ENCODE results near the gene PTDSS2.

The PTDSS2 gene

DNA sequence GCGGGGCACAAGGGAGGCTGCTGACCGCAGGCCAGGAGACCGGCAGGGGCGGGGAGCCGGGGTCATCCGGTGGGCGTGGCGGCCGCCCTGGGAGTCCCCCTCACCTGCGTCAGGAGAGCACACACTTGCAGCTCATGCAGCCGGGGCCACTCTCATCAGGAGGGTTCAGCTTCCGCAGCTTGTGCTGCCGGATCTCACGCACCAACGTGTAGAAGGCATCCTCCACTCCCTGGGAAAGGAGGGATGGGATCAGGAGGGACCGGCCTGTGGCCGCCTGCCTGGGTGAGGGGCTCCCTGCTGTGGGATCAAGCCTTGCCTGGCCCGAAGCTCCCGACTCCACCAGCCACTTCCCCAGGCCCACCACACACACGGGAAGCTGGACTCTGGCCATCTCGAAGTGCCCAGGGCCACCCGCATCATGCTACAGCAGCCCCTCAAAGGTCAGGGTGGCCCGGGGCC is 82.5 kb downstream of the PTDSS2 start:
- in situ Hi-C loops (cut with MboI; ENCODE audit: low sequenced_read_pairs, unreplicated experiment), result no loop called here
- TF ChIP-seq, protein P1, sequence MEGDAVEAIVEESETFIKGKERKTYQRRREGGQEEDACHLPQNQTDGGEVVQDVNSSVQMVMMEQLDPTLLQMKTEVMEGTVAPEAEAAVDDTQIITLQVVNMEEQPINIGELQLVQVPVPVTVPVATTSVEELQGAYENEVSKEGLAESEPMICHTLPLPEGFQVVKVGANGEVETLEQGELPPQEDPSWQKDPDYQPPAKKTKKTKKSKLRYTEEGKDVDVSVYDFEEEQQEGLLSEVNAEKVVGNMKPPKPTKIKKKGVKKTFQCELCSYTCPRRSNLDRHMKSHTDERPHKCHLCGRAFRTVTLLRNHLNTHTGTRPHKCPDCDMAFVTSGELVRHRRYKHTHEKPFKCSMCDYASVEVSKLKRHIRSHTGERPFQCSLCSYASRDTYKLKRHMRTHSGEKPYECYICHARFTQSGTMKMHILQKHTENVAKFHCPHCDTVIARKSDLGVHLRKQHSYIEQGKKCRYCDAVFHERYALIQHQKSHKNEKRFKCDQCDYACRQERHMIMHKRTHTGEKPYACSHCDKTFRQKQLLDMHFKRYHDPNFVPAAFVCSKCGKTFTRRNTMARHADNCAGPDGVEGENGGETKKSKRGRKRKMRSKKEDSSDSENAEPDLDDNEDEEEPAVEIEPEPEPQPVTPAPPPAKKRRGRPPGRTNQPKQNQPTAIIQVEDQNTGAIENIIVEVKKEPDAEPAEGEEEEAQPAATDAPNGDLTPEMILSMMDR (IDR thresholded peaks at IDR 0.05; ENCODE audit: borderline replicate concordance, control extremely low read depth, extremely low read depth, insufficient read depth, missing control alignments), result no peak
- DNase-seq (ENCODE audit: low spot score), result no peak

DNA sequence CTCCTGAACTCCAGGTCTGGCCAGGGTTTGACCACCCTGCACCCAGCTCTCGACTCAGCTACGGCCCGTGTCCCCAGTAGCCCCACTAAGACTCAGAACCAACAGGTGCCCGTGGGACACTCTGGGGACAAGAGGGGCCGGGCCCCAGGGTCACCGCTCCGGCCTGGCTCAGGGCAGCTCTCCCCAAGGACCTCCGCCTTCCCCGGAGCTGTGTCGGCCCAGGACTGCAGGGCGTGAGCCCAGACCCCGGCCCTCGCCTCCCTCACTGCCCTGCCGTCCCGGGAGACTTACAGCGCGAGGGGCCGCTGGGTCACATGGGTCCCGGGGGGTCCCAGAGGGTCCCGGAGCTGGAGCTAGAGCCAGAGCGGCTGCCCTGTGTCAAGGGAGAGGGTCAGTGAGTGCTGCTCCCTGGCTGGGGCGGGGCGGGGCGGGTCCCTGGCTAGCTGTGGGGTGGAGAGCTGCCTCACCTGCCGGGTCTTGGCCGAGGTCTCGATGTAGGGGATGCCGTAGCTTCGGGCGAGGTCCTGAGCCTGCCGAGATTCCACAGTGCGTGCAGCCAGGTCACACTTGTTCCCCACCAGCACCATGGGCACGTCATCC is 83.0 kb downstream of the PTDSS2 start:
- DNase-seq (ENCODE audit: low spot score), result no peak
- TF ChIP-seq, protein P1 (IDR thresholded peaks at IDR 0.05; ENCODE audit: borderline replicate concordance, control extremely low read depth, extremely low read depth, insufficient read depth, missing control alignments), result no peak
- in situ Hi-C loops (cut with MboI; ENCODE audit: low sequenced_read_pairs, unreplicated experiment), result no loop called here

DNA sequence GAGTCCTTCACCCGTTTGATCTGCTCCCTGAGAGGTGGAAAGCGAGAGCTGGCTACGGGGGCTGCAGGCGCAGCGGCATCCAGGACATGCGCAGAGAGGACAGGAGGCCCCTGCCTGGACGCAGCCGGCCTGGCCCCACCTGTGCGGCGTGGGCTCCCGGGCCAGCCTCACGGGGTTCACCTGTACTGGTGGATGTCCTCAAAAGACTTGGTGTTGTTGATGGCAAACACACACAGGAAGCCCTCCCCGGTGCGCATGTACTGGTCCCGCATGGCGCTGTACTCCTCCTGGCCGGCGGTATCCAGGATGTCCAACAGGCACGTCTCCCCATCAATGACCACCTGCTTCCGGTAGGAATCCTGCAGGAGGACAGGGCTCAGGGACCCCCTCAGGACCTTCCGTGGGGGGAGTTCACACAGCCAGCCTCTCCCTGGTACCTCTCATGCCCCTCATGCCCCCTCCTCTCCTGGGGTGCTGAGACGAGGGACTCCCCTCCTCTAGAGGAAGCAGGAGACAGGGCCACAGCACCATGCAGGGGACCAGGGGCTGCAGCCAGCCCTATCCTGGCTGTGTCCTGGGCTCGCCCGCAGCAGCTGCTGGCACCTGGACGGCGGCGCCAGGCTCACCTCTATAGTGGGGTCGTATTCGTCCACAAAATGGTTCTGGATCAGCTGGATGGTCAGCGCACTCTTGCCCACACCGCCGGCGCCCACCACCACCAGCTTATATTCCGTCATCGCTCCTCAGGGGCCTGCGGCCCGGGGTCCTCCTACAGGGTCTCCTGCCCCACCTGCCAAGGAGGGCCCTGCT is 83.7 kb downstream of the PTDSS2 start:
- DNase-seq (ENCODE audit: low spot score), result no peak
- TF ChIP-seq, protein P1 (IDR thresholded peaks at IDR 0.05; ENCODE audit: borderline replicate concordance, control extremely low read depth, extremely low read depth, insufficient read depth, missing control alignments), result no peak
- in situ Hi-C loops (cut with MboI; ENCODE audit: low sequenced_read_pairs, unreplicated experiment), result no loop called here

DNA sequence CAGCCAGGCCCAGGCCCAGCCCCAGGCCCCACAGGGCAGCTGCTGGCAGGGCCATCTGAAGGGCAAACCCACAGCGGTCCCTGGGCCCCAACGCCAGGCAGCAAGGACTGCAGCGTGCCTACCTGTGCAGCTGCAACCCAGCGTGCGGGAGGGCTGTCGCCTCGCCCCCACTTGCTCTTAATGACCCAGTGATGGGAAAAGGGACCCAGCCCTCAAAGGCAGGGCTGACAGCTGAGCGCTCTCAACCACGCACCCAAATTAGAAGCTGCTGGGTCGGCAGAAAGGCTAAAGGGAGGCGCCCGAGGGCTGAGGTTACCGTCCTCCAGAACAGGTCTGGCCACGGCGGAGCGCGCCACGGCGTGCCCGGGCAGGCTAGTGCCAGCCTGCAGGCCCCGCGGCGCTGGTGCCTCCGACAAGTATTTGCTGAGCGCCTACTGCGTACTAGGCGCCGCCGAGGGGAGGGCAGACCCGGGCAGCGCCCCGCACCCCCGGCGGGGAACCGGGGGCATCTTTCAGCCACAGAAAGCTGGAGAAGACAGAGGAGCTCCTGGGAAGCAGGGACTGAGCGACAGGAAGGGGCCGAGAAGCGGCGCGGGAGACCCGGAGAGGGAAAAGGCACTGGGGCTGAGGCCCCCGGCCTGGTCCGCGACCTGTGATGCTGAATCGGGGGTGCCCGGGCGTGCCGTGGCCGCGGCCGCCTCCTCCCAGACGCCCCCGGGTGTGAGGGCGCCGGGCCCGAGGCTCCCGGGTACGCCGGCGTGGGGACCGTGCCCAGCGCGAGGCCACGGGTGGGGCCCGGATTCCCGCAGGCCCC is 84.5 kb downstream of the PTDSS2 start:
- in situ Hi-C loops (cut with MboI; ENCODE audit: low sequenced_read_pairs, unreplicated experiment), result no loop called here
- TF ChIP-seq, protein P1 (IDR thresholded peaks at IDR 0.05; ENCODE audit: borderline replicate concordance, control extremely low read depth, extremely low read depth, insufficient read depth, missing control alignments), result no peak
- DNase-seq (ENCODE audit: low spot score), result no peak

DNA sequence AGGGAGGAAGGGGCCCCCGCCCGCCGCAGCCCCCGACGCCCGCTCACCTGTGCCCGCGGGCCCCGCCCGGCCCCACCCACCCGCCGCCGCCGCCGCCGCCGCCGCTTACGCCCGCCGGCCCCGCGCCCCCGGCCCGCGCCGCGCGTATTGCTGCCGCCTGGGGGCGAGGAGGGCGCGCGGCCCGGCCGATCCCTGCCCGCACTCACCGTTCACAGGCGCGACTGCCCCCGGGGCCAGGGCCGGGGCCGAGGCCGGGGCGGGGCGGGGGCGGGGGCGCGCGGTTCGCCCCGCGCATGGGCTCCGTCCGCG is 85.1 kb downstream of the PTDSS2 start:
- TF ChIP-seq, protein P1 (IDR thresholded peaks at IDR 0.05; ENCODE audit: borderline replicate concordance, control extremely low read depth, extremely low read depth, insufficient read depth, missing control alignments), result peak; percentile 40
- in situ Hi-C loops (cut with MboI; ENCODE audit: low sequenced_read_pairs, unreplicated experiment), result no loop called here
- no peak for DNase-seq (ENCODE audit: low spot score)
